RPMI7951 (cell line): ENCODE measurements around the gene CCDC33. TPM values are rescaled to one million over a fixed set of nuclear protein-coding genes. Genes with fewer than 3 reads are reported as not detected.
A peak's percentile ranks its signal among the peaks of the same experiment; 100 is the strongest.

Experiments
- DNase-seq: peaks from one replicate; pipeline ENCODE4 v3.0.0-alpha.2; 2012; ENCODE audit warnings: low read depth
- total RNA-seq: library from RNA; depleted of rRNA; stranded (reverse); fragments of >200 nt; shearing (Covaris generic); gene quantifications from 2 replicates; pipeline ENCODE4 v1.2.3, GENCODE V29; 2014

Gene CCDC33
- total RNA-seq, 1 experiment from 2014 or later: 1.1 TPM

- DNase-seq: no peak
These were observed 45.3 kb downstream of the CCDC33 start for GRCh38 chr15:74281147-74282133.

GRCh38 chr15:74283368-74283767 is 47.2 kb downstream of the CCDC33 start:
- DNase-seq: no peak

- no peak for DNase-seq
These were observed 53.5 kb downstream of the CCDC33 start for GRCh38 chr15:74289671-74290070.

- DNase-seq: no peak
These were observed 54.5 kb downstream of the CCDC33 start for GRCh38 chr15:74290645-74291044.

GRCh38 chr15:74291101-74292071 is 55.3 kb downstream of the CCDC33 start:
- peak; percentile 82 for DNase-seq

GRCh38 chr15:74293021-74293810 is 57.1 kb downstream of the CCDC33 start:
- DNase-seq: no peak

- no peak for DNase-seq
These were observed 57.9 kb downstream of the CCDC33 start for GRCh38 chr15:74294010-74294409.

GRCh38 chr15:74295800-74296199 is 59.7 kb downstream of the CCDC33 start:
- no peak for DNase-seq

GRCh38 chr15:74297887-74298286 is 61.8 kb downstream of the CCDC33 start:
- DNase-seq: no peak

GRCh38 chr15:74300057-74300795 is 64.1 kb downstream of the CCDC33 start:
- DNase-seq: no peak

- DNase-seq: no peak
These were observed 65.6 kb downstream of the CCDC33 start for GRCh38 chr15:74301583-74302361.

GRCh38 chr15:74302821-74303359 is 66.8 kb downstream of the CCDC33 start:
- DNase-seq: peak; percentile 51

GRCh38 chr15:74303741-74304309 is 67.7 kb downstream of the CCDC33 start:
- no peak for DNase-seq

GRCh38 chr15:74304431-74304830 is 68.3 kb downstream of the CCDC33 start:
- no peak for DNase-seq

- DNase-seq: no peak
These were observed 69.6 kb downstream of the CCDC33 start for GRCh38 chr15:74305687-74306086.

GRCh38 chr15:74306781-74307217 is 70.7 kb downstream of the CCDC33 start:
- no peak for DNase-seq

- DNase-seq: peak; percentile 74
These were observed 72.0 kb downstream of the CCDC33 start for GRCh38 chr15:74307827-74308811.
